ENCODE results near the gene EVA1C.

The EVA1C gene

DNA sequence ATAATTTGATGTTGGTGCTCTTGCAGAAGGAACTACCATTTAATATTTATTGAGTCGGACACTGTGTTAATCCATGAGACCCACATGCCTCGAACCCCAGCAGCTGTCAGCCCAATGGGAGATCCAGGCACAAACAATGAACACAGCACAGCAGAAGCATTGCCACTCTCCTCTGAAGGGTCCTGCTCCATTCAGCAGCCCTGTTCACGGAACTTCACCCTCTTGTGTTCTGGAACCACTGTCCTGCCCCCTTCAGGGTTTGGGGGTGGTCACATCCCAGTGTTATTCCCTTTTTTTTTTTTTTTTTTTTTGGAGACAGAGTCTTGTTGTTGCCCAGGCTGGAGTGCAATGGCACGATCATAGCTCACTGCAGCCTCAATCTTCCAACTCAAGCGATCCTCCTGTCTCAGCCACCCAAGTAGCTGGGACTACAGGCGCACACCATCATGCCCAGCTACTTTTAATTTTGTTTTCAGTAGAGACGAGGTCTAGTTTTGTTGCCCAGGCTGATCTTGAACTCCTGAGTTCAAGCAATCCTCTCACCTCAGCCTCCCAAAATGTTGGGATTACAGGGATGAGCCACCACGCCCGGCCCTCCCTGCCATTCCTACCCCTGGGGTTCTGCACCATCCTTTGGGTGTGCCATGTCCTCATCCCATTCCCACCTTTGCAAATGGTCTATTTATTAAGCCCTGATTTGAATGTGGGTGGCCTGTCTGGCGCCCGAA lies 70.2 kb downstream of the EVA1C start:
- TF ChIP-seq SIN3A (IDR thresholded peaks at IDR 0.05; ENCODE audit: borderline replicate concordance, insufficient read depth, low read length): no peak
- TF ChIP-seq FOXP2 (optimal IDR thresholded peaks at IDR 0.05; ENCODE audit: borderline replicate concordance, extremely low read depth, extremely low read length, insufficient read depth): no peak
- TF ChIP-seq TAF1 (IDR thresholded peaks at IDR 0.05; ENCODE audit: borderline replicate concordance, insufficient read depth, low read length): no peak
- no peak for TF ChIP-seq POLR2AphosphoS5 (IDR thresholded peaks at IDR 0.05; ENCODE audit: low read depth, low read length)
- TF ChIP-seq, protein P1, sequence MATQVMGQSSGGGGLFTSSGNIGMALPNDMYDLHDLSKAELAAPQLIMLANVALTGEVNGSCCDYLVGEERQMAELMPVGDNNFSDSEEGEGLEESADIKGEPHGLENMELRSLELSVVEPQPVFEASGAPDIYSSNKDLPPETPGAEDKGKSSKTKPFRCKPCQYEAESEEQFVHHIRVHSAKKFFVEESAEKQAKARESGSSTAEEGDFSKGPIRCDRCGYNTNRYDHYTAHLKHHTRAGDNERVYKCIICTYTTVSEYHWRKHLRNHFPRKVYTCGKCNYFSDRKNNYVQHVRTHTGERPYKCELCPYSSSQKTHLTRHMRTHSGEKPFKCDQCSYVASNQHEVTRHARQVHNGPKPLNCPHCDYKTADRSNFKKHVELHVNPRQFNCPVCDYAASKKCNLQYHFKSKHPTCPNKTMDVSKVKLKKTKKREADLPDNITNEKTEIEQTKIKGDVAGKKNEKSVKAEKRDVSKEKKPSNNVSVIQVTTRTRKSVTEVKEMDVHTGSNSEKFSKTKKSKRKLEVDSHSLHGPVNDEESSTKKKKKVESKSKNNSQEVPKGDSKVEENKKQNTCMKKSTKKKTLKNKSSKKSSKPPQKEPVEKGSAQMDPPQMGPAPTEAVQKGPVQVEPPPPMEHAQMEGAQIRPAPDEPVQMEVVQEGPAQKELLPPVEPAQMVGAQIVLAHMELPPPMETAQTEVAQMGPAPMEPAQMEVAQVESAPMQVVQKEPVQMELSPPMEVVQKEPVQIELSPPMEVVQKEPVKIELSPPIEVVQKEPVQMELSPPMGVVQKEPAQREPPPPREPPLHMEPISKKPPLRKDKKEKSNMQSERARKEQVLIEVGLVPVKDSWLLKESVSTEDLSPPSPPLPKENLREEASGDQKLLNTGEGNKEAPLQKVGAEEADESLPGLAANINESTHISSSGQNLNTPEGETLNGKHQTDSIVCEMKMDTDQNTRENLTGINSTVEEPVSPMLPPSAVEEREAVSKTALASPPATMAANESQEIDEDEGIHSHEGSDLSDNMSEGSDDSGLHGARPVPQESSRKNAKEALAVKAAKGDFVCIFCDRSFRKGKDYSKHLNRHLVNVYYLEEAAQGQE (IDR thresholded peaks at IDR 0.05; ENCODE audit: insufficient read depth in 1 of 2, low read depth in 2 of 2, low read length in 2 of 2): no peak

DNA sequence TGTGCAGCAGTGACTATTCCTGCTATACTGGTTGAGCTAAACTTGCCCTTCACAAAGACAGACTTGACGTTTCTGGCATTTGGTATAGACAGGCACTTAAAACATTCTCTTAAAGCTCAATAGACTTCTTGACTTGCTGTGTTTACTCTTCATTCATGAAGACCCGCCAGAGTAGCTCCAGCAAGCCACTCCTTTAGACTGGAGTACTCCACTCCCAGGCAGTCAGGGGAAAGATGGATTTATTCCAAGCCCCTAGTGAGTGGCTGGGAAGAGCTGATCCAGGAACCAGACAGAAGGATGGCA lies 70.7 kb downstream of the EVA1C start:
- no peak for TF ChIP-seq SIN3A (IDR thresholded peaks at IDR 0.05; ENCODE audit: borderline replicate concordance, insufficient read depth, low read length)
- TF ChIP-seq FOXP2 (optimal IDR thresholded peaks at IDR 0.05; ENCODE audit: borderline replicate concordance, extremely low read depth, extremely low read length, insufficient read depth): no peak
- TF ChIP-seq, protein P1 (IDR thresholded peaks at IDR 0.05; ENCODE audit: insufficient read depth in 1 of 2, low read depth in 2 of 2, low read length in 2 of 2): no peak
- TF ChIP-seq TAF1 (IDR thresholded peaks at IDR 0.05; ENCODE audit: borderline replicate concordance, insufficient read depth, low read length): no peak
- no peak for TF ChIP-seq POLR2AphosphoS5 (IDR thresholded peaks at IDR 0.05; ENCODE audit: low read depth, low read length)

DNA sequence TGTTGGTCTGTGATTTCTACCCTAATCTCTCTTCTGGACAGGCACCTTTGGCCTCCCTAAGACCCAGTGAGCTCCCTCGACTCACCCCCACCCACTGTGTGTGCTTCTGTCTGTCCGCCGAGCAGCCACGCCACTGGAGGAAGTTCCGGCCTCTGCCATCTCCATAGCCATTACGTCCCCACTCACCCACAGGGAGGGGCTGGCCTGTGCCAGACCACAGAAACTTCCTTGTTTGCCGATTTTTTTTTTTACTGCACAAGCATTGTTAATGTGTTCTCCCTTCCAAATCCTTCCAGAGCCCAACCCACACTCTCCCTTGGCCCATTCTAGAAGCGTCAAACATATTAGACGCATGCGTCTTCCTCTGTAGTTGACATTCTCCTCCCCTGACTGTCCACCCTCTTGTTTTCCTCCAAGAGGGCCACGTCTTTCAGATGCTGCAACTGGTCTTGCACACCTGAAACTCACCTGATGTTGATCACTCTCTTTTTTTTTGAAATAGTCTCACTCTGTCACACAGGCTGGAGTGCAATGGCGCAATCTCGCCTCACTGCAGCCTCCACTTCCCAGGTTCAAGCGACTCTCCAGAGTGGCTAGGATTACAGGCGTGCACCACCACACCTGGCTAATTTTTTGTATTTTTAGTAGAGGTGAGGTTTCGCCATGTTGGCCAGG lies 72.3 kb downstream of the EVA1C start:
- no peak for TF ChIP-seq SIN3A (IDR thresholded peaks at IDR 0.05; ENCODE audit: borderline replicate concordance, insufficient read depth, low read length)
- TF ChIP-seq, protein P1 (IDR thresholded peaks at IDR 0.05; ENCODE audit: insufficient read depth in 1 of 2, low read depth in 2 of 2, low read length in 2 of 2): no peak
- no peak for TF ChIP-seq TAF1 (IDR thresholded peaks at IDR 0.05; ENCODE audit: borderline replicate concordance, insufficient read depth, low read length)
- TF ChIP-seq FOXP2 (optimal IDR thresholded peaks at IDR 0.05; ENCODE audit: borderline replicate concordance, extremely low read depth, extremely low read length, insufficient read depth): no peak
- TF ChIP-seq POLR2AphosphoS5 (IDR thresholded peaks at IDR 0.05; ENCODE audit: low read depth, low read length): no peak

DNA sequence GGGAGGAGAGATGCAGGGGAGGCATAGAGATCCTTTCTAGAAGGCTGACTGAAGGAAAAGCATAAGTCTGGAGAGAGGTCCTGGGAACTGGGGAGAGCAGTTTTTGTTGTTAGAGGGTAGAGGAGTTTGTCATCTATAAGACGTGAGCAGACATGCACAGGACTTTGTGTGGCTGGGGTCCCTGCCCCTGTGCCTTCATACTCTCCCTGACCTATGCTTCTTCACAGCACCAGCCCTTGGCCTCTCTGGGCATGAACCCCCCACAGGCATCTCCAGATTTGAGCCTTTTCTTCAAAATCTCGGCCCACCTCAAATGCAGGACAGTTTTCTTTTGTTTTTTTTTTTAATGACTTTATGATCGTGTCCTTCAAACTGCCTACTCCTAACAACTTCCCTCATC lies 79.9 kb downstream of the EVA1C start:
- TF ChIP-seq, protein P1 (IDR thresholded peaks at IDR 0.05; ENCODE audit: insufficient read depth in 1 of 2, low read depth in 2 of 2, low read length in 2 of 2): no peak
- TF ChIP-seq TAF1 (IDR thresholded peaks at IDR 0.05; ENCODE audit: borderline replicate concordance, insufficient read depth, low read length) (no peak), SIN3A (IDR thresholded peaks at IDR 0.05; ENCODE audit: borderline replicate concordance, insufficient read depth, low read length) (no peak), FOXP2 (optimal IDR thresholded peaks at IDR 0.05; ENCODE audit: borderline replicate concordance, extremely low read depth, extremely low read length, insufficient read depth) (no peak), POLR2AphosphoS5 (IDR thresholded peaks at IDR 0.05; ENCODE audit: low read depth, low read length) (no peak)

Data from PFSK-1 (cell line).